IPS-NIHi11 (cell line): ENCODE results near the gene TRPC4AP.
A peak's percentile ranks its signal among the peaks of the same experiment; 100 is the strongest.

ENCODE experiments used
- DNase-seq: peaks from one replicate; pipeline ENCODE4 v3.0.0; 2012; ENCODE audit warnings: mixed read lengths, low spot score

The TRPC4AP gene

DNA sequence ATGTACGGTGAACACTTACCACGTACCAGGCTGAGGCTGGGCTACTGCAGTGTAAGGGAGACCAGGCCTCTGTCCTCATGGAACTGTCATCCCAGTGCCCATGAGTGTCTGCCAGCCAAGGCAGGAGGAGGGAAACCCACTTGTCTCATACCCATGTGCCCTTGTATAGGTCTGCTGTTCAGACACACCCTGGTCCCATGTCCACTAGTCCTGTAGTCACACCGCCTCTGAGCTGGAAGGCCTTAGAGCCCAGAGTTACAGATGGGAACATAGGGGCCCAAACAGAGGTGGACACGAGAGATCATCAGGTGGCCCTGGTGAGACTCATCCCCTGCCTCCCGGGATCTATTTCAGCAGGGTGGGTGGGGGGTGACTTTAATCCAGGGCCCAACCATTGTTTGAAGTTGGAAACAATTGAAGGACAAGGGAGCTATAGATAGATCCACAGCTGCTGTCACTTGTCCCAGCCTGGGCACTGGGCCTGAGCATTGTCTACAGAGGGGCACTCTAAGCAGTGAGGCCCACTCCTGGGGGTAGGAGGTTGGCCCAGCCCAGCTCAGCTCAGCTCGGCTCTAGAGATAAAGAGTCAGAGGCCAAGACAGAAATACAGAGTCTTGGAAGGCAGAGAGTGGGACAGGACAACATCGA is 122.3 kb downstream of the TRPC4AP start:
- no peak for DNase-seq

- no peak for DNase-seq
Measured at GRCh38 chr20:34968042-34968775, 124.4 kb downstream of the TRPC4AP start.

DNA sequence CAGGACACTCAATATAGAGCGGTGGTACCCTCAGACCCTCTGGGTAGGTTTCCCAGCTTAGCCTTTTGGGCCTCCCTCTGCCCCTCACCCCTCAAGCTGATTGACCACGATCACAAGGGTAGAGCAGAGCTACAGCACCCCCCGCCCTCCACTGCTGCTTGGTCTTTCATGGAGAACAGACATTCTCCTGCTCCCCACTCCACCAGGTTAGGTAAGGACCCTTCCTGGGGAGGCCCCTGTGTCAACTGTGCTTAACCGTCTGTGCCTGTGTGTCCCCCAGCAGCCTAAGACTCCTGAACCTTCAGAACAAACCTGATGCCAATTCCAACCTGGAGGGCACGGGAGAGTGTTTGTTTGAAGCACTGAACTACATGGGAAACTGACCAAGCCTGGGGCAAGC is 125.2 kb downstream of the TRPC4AP start:
- no peak for DNase-seq

DNA sequence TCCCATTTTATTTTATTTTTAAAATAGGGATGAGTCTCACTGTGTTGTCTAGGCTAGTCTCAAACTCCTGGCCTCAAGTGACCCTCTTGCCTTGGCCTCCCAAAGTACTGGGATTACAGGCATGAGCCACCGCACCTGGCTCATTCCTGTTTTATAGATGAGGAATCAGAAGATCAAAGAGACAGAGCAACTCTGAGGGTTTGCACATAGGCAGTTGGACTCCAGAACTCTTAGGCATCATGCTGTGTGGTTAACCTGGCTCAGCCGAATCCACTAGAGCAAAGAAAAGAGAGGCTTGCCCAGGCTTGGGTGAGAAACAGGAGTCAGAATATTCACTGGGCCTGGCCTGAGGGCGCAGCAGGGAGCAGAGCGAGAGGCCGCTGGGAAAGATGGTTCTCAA is 127.6 kb downstream of the TRPC4AP start:
- no peak for DNase-seq

DNA sequence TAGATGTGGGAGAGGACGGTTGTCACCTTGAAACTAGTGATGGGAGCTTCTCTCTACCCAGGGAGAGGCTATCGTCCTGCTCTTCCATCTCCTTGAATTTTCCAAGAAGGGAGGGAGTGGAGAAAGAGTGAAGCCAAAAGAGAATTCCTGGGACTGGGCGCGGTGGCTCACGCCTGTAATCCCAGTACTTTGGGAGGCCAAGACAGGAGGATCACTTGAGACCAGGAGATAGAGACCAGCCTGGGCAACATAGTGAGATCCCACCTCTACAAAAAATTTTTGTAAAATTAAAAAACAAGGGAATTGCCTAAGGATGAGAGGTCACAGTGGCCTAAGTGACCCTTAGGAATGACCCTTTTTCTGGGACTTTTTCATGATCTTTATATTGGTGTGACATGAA is 128.1 kb downstream of the TRPC4AP start:
- no peak for DNase-seq

DNA sequence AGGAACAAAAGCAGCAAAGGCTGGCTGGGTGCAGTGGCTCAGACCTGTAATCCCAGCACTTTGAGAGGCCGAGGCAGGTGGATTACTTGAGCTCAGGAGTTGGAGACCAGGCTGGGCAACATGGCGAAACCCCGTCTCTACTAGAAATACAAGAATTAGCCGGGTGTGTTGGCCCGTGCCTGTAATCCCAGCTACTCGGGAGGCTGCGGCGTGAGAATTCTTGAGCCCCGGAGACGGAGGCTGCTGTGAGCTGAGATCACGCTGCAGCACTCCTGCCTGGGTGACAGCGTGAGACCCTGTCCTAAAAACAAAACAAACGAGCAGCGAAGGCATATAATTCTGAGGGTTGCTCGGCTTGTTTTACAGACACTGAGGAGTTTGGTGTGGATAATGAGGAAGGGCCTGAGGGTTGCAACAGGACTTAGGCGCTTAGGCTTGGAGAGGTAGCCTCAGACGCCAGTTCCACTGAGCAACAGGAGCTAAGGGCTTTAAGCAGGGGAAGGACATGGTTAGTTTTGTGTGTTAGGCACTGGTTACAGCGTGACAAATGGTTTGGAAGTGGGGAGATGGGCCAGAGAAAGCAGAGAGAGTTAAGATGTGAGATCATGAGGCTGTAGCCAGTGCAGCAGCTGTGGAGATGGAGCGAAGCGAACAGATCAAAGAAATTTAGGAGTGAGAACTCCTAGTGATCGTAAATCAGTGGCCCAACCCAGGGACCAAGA is 135.7 kb downstream of the TRPC4AP start:
- DNase-seq = no peak

GRCh38 chr20:34956041-34956458 is 136.6 kb downstream of the TRPC4AP start:
- DNase-seq = no peak

GRCh38 chr20:34955231-34956040 is 137.2 kb downstream of the TRPC4AP start, which contains the start of the genes GSS and MYH7B:
TSS of gene GSS (minus strand) at chr20:34955806. CDS start at chr20:34951852, 3,954 bp downstream.
TSS of gene MYH7B (plus strand) at chr20:34955868. CDS start at chr20:34978006, 22,138 bp downstream.
- peak; percentile 97 for DNase-seq

- peak; percentile 41 for DNase-seq
Measured at GRCh38 chr20:34954904-34955230, 137.7 kb downstream of the TRPC4AP start.

DNA sequence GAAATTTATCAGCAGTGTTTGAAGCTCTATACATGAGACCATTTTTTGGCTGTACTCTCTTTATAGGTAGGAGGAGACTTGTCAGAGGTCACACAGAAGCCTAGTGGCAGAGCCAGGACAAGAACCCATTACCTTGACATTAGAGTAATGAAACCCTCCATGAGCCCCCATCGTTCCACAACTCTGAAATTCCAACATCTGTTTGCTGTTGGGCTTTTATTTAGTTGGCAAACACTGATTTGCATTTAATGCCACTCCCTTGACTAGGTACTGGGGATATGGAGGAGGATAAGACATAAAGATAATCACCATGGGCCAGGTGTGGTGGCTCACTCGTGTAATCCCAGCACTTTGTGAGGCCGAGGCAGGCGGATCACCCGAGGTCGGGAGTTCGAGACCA is 138.6 kb downstream of the TRPC4AP start:
- no peak for DNase-seq

GRCh38 chr20:34952671-34953070 is 139.9 kb downstream of the TRPC4AP start:
- no peak for DNase-seq
